AML-193 (cell line): ENCODE data around the gene SPTLC3.

Experiments used
- DNase-seq, 2 experiments: peaks; one replicate each; lab custom pipeline; 2025; lab: John Stamatoyannopoulos, UW

The SPTLC3 gene

DNA sequence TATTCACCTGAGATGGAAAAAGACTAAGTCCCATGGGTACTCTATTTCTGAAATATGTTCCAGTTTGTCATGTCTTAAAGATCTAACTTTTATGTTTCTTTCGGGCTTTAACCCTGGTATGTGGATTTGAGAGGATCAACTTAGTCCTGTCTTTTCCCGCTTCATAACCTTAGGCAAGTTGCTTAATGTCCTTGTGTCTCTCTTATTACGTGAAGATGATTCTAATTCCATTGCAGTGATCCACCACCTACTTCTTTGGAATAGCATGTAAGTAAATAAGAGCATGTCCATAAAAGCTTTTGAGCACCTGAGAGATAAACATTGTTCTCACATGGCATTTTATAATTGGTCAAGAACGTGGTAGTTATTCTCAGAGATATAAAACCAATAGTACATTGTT lies 23.0 kb downstream of the SPTLC3 start:
- DNase-seq: no peak

- no peak for DNase-seq
These were observed 25.3 kb downstream of the SPTLC3 start for GRCh38 chr20:13034115-13034514.

GRCh38 chr20:13034936-13035335 lies 26.2 kb downstream of the SPTLC3 start:
- DNase-seq: no peak

- DNase-seq: no peak
These were observed 26.8 kb downstream of the SPTLC3 start for GRCh38 chr20:13035399-13036152.

DNA sequence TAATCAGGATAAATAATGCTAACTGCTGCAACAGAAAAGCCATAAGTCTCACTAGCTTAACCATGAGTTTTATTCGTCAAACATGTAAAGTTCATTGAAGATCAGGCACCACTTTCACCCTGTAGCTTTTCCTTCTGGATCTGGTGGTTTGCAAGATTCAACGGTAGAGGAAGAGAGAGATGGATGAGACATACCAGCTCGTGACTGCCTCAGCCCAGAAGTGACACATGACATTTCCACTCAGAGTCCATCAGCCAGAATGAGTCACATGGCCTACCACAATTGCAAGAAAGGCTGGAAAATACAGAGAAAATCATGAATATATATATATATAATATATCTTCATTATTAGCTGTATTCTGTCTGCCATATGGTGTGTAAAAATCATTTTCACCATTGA lies 29.0 kb downstream of the SPTLC3 start:
- DNase-seq: no peak

- DNase-seq: no peak
These were observed 33.0 kb downstream of the SPTLC3 start for GRCh38 chr20:13041574-13042457.

- DNase-seq: no peak
These were observed 33.7 kb downstream of the SPTLC3 start for GRCh38 chr20:13042458-13042794.

- DNase-seq: no peak
These were observed 37.6 kb downstream of the SPTLC3 start for GRCh38 chr20:13046409-13046808.

GRCh38 chr20:13054011-13054410 lies 45.2 kb downstream of the SPTLC3 start:
- DNase-seq: no peak

DNA sequence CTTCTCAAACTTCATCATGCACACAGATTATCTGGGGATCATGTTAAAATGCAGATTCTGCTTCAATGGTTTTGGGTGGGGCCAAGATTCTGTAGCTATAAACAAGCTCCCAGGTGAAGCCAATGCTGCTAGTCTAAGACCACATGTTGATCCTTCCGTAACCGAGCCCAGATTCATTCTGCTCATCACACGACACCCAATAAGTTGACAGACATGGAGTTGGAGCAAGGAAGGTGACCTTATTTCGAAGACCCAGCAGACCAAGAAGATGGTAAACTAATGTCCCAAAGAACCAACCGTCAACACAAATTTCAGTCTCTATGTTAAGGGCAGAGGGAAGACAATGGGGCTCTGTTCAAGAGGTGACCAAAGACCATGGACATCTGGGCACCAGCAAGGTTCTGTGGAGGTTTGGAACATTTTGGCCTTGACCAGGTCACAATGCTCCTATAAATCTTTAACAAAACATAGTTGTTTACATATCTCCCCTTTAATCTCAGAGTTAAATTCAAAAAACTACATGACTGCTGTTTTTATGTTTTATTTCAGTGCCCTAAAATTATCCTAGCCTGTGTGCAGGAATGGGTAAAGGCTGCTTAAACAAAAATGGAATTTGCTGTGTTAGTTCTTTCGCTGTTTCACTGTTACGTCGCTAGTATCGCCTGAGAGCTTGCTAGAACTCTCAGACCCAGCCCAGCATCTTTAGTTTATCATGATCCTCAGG lies 50.1 kb downstream of the SPTLC3 start:
- no peak for DNase-seq

GRCh38 chr20:13059398-13060136 lies 50.8 kb downstream of the SPTLC3 start:
- DNase-seq: no peak

GRCh38 chr20:13060327-13060726 lies 51.6 kb downstream of the SPTLC3 start:
- DNase-seq: no peak

DNA sequence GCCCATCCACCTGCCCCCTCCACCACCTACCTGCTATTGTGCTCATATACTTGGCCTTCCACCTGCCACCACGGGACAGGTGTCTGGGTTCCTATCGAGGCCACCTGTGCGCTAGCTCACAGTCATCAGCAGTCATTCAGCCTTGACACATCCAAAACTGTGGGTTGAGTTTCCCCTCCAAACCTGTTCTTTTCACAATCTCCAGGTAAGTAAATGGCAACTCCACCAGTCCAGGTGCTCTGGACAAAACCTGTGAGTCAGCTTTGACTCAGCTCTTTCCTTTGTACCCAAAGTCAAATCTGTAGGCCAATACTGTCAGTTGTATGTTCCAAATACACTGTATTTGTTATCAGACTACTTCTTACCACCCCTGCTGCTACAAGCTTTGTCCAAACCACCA lies 52.6 kb downstream of the SPTLC3 start:
- DNase-seq: no peak

DNA sequence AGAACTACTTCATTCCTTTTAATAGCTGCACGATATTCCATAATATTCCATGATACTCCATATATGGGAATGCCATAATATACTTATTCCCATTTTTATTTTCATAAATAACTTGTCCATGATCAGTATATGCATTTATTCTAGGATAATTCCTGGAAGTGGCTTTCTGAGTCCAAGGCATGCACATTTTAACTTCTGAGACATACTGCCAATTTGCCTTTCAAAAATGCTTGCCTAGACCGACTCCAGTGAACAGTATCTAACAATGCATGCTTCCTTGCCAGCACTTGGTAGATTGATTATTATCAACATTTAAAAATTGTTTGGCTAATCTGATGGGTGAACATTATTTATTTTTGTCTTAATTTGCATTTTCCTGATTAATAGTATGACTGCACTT lies 54.0 kb downstream of the SPTLC3 start:
- no peak for DNase-seq

GRCh38 chr20:13068336-13068735 lies 59.6 kb downstream of the SPTLC3 start:
- DNase-seq: no peak

DNA sequence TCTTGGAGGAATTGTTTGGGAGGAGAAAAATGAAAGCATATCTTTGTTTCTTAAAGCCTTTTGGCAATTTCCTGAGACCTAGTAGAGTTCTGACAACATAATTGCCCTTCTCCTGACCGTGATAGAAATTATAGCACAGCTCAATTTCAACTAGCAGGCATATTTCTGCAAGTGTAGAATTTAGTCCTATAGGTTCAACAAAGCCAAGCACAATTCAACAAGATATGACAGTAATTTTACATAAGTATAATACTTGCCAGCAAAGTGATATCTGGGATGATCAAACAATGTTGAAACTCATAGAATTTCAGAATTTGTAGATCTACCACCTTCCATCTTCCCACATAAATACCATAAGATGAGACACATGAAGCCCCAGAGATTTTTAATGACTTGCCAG lies 73.1 kb downstream of the SPTLC3 start:
- DNase-seq: no peak

DNA sequence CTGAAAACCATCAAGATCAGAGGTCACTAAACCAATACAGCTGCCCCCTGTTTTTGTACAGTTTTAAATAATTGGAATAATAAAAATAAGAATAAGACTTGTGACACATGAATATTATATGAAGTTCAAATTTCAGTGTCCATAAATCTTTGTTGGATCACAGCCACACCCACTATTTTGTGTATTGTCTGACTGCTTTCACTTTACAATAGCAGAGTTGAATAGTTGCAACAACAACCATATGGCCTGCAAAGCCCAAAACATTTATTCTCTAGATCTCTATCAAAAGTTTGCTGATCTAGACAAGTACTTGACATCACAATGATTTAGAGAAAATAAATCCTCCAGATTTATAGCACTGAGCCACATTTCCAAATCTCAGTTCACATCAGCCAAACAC lies 73.6 kb downstream of the SPTLC3 start:
- no peak for DNase-seq

DNA sequence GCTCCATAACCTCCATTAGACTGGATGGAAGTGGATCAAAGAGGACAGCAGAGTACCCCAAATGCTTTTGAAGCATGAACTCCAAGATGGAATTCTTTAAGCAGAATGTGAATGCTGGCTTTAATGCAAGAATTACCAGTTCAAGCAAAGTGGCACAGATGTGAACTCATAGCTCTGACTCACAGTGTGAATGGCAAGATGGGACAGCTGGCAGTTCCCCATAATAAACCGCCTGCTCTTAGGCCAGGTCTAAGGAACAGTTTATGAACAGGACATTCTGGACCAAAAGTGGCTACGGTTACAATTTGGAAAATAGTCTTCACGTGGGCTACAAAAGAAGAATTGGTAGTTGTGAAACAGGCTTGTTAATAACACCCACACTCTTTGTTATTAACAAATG lies 76.5 kb downstream of the SPTLC3 start:
- DNase-seq: no peak

DNA sequence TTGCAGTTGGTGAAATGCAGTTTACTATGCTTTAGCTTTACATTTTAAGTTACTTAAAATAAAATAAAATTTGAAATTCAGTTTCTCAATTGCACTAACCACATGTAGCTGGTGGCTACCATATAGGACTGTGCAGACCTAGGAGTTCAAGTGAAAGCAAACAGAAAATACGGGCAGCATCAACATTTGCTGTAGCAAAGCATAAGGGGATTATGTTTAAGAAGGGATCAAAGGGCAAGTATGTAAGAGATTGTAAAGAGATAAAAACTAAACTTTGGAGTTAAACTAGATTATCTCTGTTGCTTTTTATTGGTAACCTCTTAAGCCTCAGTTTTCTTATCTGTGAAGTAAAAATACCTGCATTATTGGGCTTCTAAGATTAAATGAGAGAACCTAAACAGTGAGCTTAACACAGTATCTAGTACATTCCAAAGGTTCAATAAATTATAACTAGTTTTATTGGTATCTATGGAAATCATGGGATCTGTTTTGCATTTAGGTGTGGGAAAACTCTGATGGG lies 81.2 kb downstream of the SPTLC3 start:
- no peak for DNase-seq

- no peak for DNase-seq
These were observed 83.3 kb downstream of the SPTLC3 start for GRCh38 chr20:13092111-13092510.

DNA sequence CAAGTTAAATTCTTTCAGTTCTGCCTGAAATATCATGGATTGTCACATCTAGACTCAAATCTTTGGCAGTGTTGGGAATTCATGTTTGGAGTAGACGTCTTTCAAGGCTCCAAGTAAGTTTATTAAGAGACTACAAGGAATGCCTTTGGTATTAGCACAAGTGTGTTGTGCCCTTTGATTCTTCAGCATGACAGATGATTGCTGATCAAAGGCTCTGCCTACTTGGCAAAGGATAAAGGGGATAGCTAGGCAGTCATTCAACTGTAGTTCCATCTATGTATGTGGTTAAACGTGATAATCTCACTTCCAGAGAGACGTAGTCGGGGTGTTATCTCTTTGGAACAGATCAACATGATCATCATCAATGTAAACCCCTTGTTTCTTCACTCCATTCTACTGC lies 86.2 kb downstream of the SPTLC3 start:
- DNase-seq: no peak
